ENCODE data around the gene HSF5. TPM values are rescaled to one million over a fixed set of nuclear protein-coding genes. Genes with fewer than 3 reads are reported as not detected.
A peak's percentile ranks its signal among the peaks of the same experiment; 100 is the strongest.

The HSF5 gene
- total and polyA plus RNA-seq, 2 of the 4 experiments (the other 2 are of a cell fraction) = not detected

GRCh38 chr17:58525239-58525638 is 37.0 kb upstream of the HSF5 start:
- ChIA-PET POLR2A (ENCODE audit: unreplicated experiment) (no interaction called here), CTCF (no interaction called here)
- Histone ChIP-seq H2BK20ac (ENCODE audit: low read depth, low read length) (peak overlapping the region; percentile 98), H4K8ac (ENCODE audit: low read depth in 2 of 2, low read length in 2 of 2) (peak overlapping the region; percentile 48 to 90), H3K9me3 (ENCODE audit: control insufficient read depth, insufficient read depth, low read length) (no peaks in the 10 kb centered on the region), H3K56ac (ENCODE audit: extremely low read depth, insufficient read depth, low read length) (peak overlapping the region; percentile 70; the same call in 1 of the 2 replicates), H4K5ac (ENCODE audit: low read depth, low read length) (peak overlapping the region; percentile 83), H3K9ac (ENCODE audit: low read depth, low read length) (peak overlapping the region; percentile 40; the same call in 1 of the 2 replicates), H4K20me1 (ENCODE audit: insufficient read depth, low read length) (no peaks in the 10 kb centered on the region), H4K91ac (ENCODE audit: insufficient read depth, low read depth, low read length) (peak overlapping the region; percentile 90), H3K4me3 (ENCODE audit: insufficient read depth, low read depth, low read length) (no peak overlapping the region), H2AK5ac (ENCODE audit: low read depth, low read length) (peak overlapping the region; percentile 99), H2BK5ac (ENCODE audit: low read depth, low read length, poor library complexity, severe bottlenecking) (peak overlapping the region; percentile 39), H3K27me3 (ENCODE audit: control insufficient read depth, insufficient read depth, low read length) (no peaks in the 10 kb centered on the region), H3K14ac (replicated peaks; ENCODE audit: low read depth, low read length) (peak overlapping the region; percentile 88), H2BK120ac (ENCODE audit: low read depth, low read length) (peak overlapping the region; percentile 94), H3K18ac (ENCODE audit: low read depth, low read length) (peak overlapping the region; percentile 84), H2AK9ac (replicated peaks; ENCODE audit: low read depth, low read length, poor library complexity) (peak overlapping the region; percentile 92), H3K4me1 (ENCODE audit: control insufficient read depth, insufficient read depth, low read length) (peaks cover 18% of the 10 kb centered on the region), H3K4me2 (ENCODE audit: low read depth, low read length) (peak overlapping the region; percentile 48), H2BK15ac (ENCODE audit: low read depth, low read length) (peak overlapping the region; percentile 94; the same call in 2 of the 3 replicates), H3K23ac (ENCODE audit: low read depth, low read length) (peak overlapping the region; percentile 59), H3K9me1 (ENCODE audit: insufficient read depth, low read length) (peaks cover 16% of the 10 kb centered on the region), H2AFZ (replicated peaks; ENCODE audit: low read length, poor library complexity) (peak overlapping the region; percentile 88), H3K79me1 (ENCODE audit: low read depth in 1 of 2, low read length in 2 of 2) (no peaks in the 10 kb centered on the region; a peak in 1 of 4 replicates), H3K4ac (ENCODE audit: low read depth, low read length) (peak overlapping the region; percentile 94), H3K36me3 (ENCODE audit: control insufficient read depth, insufficient read depth, low read length) (no peaks in the 10 kb centered on the region), H3K27ac (ENCODE audit: insufficient read depth, low read length) (peak overlapping the region; percentile 85)
- no TSS peak for BruUV-seq (replicated peaks)
- dilution Hi-C loops (cut with HindIII; ENCODE audit: low sequenced_read_pairs, unreplicated experiment) (no loop called here), in situ Hi-C loops (cut with MboI; ENCODE audit: low sequenced_read_pairs) (no loop called here), intact Hi-C loops (cut with micrococcal nuclease) (no loop called here)
- TF ChIP-seq CEBPB (IDR thresholded peaks at IDR 0.05; ENCODE audit: low read depth, low read length) (peak; percentile 93), RAD21 (IDR thresholded peaks at IDR 0.05; ENCODE audit: low read length) (no peak), MAZ (IDR thresholded peaks at IDR 0.05; ENCODE audit: borderline replicate concordance, low read depth, low read length) (peak; percentile 71; the same call in 1 of the 2 replicates), SMC3 (IDR thresholded peaks at IDR 0.05; ENCODE audit: low read depth, low read length) (no peak)
- DNase-seq = peak; percentile 84
- WGBS, 2 experiments (ENCODE audit: extremely low coverage in 2 of 2, insufficient read length in 1 of 2) = no CpG with 5 or more reads among the region's 3 CpGs
- peak; percentile 88 for ATAC-seq (ENCODE audit: low read depth)

Data from IMR-90 (cell line).